GM19467 (cell line): ENCODE measurements around the gene MUC2.

ENCODE experiments used
- ATAC-seq: cut with Tn5 transposase; IDR thresholded peaks from one replicate; pipeline ENCODE4 v1.9.1; 2021; ENCODE audit warnings: mild to moderate bottlenecking, moderate library complexity; ENCODE audit not compliant: unreplicated experiment

Gene MUC2

DNA sequence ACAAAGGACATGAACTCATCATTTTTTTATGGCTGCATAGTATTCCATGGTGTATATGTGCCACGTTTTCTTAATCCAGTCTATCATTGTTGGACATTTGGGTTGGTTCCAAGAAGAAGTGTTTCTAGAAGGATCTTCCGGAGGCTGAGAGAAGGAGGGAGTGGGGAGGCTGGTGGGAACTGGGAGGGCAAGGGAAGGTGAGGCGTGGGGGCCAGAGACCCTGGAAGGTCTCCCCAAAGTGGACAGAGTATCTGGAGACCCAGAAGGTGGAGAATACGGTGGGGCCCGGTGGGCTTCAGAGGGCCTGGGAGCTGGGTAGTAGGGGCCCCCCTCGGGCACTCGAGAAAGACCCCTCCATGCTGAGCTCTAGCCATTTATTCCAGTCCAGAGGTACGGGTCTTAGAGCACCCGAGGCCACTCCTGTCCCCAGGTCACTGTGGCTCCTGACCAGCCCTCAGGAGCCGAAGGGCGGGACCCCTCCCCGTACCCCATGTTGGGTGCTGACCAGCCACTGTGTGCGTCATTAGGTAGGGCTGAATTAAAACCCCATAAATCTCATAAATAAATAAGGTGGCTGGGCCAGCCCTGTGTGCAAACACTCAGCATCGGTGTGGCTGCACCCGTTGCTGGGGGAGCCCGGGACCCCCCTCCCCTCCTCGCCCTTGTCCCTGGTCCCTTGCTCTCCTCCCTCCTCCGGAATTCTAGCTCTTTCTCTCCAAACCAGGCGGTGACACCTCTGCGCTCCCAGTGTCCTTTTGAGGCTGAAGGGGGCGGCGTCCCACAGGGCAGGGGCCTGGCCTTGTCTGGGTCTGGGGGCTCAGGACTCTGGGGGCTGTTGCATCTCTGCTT, 44.3 kb downstream of the MUC2 start:
- ATAC-seq, result no peak

DNA sequence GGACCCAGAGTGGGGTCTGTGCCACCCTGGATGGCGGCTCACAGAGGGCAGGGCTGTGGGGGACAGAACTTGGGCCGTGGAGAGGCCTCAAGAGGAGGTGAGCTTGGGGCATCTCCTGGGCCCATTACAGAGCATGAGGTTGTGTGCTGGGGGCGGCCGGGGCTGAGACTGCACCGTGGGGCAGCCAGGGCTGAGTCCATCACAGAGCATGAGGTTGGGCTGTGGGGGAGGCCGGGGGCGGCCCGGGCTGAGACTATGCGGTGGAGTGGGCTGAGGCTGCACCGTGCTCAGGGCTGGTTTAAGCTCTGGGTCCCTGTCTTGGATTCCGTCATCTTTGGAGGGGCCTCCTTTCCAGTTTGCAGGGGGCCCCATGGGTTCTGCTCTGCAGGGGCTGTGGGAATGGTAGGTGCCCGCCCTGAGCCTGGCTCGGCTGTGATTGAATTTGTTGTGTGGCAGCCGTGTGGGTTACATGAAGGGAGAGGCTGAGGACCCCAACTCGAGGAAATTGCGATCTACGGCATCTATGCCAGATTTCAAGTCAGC, 45.0 kb downstream of the MUC2 start:
- ATAC-seq, result no peak

- no peak for ATAC-seq
These were observed 46.1 kb downstream of the MUC2 start for GRCh38 chr11:1120532-1121330.

GRCh38 chr11:1121331-1121812, 46.7 kb downstream of the MUC2 start:
- no peak for ATAC-seq

GRCh38 chr11:1121813-1122663, 47.4 kb downstream of the MUC2 start:
- ATAC-seq, result no peak

DNA sequence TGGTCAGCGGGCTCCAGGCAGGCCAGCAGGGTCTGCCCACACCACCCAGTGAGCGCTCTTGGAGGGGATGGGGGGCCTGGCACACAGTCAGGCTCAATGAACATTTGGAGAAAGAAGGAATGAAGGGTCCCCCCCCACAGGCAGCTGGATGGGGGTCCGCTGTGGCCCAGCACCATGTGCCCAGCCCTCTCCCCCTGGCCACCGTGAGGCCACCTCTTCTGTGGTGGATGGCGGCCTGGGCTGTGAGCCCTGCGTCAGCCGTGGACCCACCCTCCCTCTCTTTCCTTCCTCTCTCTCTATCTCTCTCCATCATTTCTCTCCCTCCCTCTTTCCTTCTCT, 48.0 kb downstream of the MUC2 start:
- ATAC-seq, result no peak

- ATAC-seq, result no peak
These were observed 49.3 kb downstream of the MUC2 start for GRCh38 chr11:1123970-1124369.
